ENCODE data around the gene ANAPC5.
"Not testable (repeated sequence)": the region's sequence is repeated elsewhere in the genome, so short reads cannot be mapped to it uniquely, and the experiment has no call there.

ANAPC5 gene

GRCh38 chr12:121330692-121331091 is 21.5 kb downstream of the ANAPC5 start:
- no peak for DNase-seq (ENCODE audit: low read depth, low spot score)
- Histone ChIP-seq H3K36me3 (ENCODE audit: insufficient read depth, low read length) (peaks cover 90% of the 10 kb centered on the region), H3K9me3 (ENCODE audit: low read depth, low read length) (no peaks in the 10 kb centered on the region), H3K27ac (no peak overlapping the region), H3K4me3 (no peak overlapping the region), H3K9ac (ENCODE audit: insufficient read length) (no peak overlapping the region)
- no peak for TF ChIP-seq FOXP2 (optimal IDR thresholded peaks at IDR 0.05; ENCODE audit: control extremely low read depth, extremely low read length, insufficient read depth)
- TF ChIP-seq EZH2 (IDR thresholded peaks at IDR 0.05), result no peak
- no peak for TF ChIP-seq POLR2AphosphoS5 (IDR thresholded peaks at IDR 0.05; ENCODE audit: borderline replicate concordance, low read depth, low read length)

- Histone ChIP-seq H3K9ac (ENCODE audit: insufficient read length) (no peak overlapping the region), H3K9me3 (ENCODE audit: low read depth, low read length) (no peaks in the 10 kb centered on the region), H3K4me3 (no peak overlapping the region), H3K36me3 (ENCODE audit: insufficient read depth, low read length) (peaks cover 87% of the 10 kb centered on the region), H3K27ac (no peak overlapping the region)
- DNase-seq (ENCODE audit: low read depth, low spot score), result no peak
- TF ChIP-seq POLR2AphosphoS5 (IDR thresholded peaks at IDR 0.05; ENCODE audit: borderline replicate concordance, low read depth, low read length), result no peak
- no peak for TF ChIP-seq FOXP2 (optimal IDR thresholded peaks at IDR 0.05; ENCODE audit: control extremely low read depth, extremely low read length, insufficient read depth)
- TF ChIP-seq EZH2 (IDR thresholded peaks at IDR 0.05), result no peak
These were observed 22.0 kb downstream of the ANAPC5 start for GRCh38 chr12:121330195-121330594.

- no peak for TF ChIP-seq FOXP2 (optimal IDR thresholded peaks at IDR 0.05; ENCODE audit: control extremely low read depth, extremely low read length, insufficient read depth)
- TF ChIP-seq EZH2 (IDR thresholded peaks at IDR 0.05), result no peak
- no peak for TF ChIP-seq POLR2AphosphoS5 (IDR thresholded peaks at IDR 0.05; ENCODE audit: borderline replicate concordance, low read depth, low read length)
- H3K9me3 ChIP-seq (ENCODE audit: low read depth, low read length), result no peaks in the 10 kb centered on the region
- H3K27ac ChIP-seq, result no peak overlapping the region
- DNase-seq (ENCODE audit: low read depth, low spot score), result no peak
- no peak overlapping the region for H3K9ac ChIP-seq (ENCODE audit: insufficient read length)
- H3K4me3 ChIP-seq, result no peak overlapping the region
- peaks cover 89% of the 10 kb centered on the region for H3K36me3 ChIP-seq (ENCODE audit: insufficient read depth, low read length)
These were observed 23.6 kb downstream of the ANAPC5 start for GRCh38 chr12:121328620-121329019.

DNA sequence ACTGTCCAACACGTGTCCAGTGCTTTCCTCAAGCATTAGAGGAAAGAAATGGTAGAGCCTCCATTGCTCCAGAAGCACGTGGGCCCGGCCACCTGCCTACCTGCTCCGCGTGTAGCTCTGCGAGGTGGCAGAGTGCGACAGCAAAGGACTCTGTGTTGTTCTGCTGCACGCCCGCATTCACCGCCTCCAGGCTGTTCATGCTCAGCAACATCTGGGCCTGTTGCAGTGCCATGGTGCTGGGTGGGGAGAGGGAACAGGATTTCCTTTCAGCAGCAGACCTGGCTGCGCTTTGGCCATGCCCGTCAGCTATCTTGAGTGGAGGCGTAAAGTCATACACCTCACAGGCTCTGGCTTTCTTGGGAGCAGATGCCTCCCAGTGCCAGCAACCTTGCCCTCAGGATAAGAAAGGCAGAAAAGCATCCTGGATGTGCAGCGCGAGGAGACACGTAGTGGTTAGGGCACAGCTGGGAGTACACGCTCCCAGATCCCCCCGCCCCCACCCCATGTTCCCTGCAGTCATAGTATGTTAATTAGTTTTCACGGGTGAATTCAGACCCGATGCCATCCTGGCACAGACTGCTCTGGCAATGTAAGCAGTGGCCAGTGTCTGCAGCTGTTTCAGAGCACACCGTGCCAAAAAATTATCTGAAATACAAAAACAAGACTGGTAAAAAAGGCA is 25.1 kb downstream of the ANAPC5 start:
- no peak for DNase-seq (ENCODE audit: low read depth, low spot score)
- H3K4me3 ChIP-seq, result no peak overlapping the region
- peaks cover 91% of the 10 kb centered on the region for H3K36me3 ChIP-seq (ENCODE audit: insufficient read depth, low read length)
- H3K9me3 ChIP-seq (ENCODE audit: low read depth, low read length), result no peaks in the 10 kb centered on the region
- TF ChIP-seq FOXP2 (optimal IDR thresholded peaks at IDR 0.05; ENCODE audit: control extremely low read depth, extremely low read length, insufficient read depth) (no peak), EZH2 (IDR thresholded peaks at IDR 0.05) (no peak), POLR2AphosphoS5 (IDR thresholded peaks at IDR 0.05; ENCODE audit: borderline replicate concordance, low read depth, low read length) (no peak)
- peak overlapping the region; percentile 64 for H3K27ac ChIP-seq
- peak overlapping the region; percentile 19 for H3K9ac ChIP-seq (ENCODE audit: insufficient read length)

DNA sequence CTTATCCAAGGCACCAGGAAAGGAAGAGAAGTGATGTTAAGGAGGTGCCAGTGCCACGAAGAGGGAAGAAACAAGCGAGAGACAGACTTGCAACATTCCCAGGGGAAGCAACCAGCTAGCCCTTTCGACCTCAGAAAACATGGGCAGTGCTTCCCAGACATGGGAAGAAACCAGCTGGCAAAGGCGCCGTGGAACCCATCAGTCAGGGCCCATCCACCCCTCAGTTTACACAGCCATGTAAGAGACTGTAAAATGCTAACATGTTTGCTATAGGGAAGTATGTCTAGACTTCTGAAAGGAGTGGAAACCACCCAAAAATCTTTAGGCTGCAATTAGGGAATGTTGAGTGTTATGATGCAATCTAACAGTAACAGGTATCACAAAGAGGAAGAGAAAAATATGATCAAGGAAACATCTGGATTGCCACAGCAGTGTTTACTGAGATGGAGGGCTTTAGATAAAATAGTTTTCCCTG is 26.3 kb downstream of the ANAPC5 start:
- Histone ChIP-seq H3K27ac (peak overlapping the region; percentile 64; the same call in 1 of the 2 replicates), H3K9ac (ENCODE audit: insufficient read length) (no peak overlapping the region), H3K9me3 (ENCODE audit: low read depth, low read length) (no peaks in the 10 kb centered on the region), H3K4me3 (no peak overlapping the region), H3K36me3 (ENCODE audit: insufficient read depth, low read length) (peaks cover 80% of the 10 kb centered on the region)
- no peak for TF ChIP-seq FOXP2 (optimal IDR thresholded peaks at IDR 0.05; ENCODE audit: control extremely low read depth, extremely low read length, insufficient read depth)
- no peak for TF ChIP-seq POLR2AphosphoS5 (IDR thresholded peaks at IDR 0.05; ENCODE audit: borderline replicate concordance, low read depth, low read length)
- no peak for TF ChIP-seq EZH2 (IDR thresholded peaks at IDR 0.05)
- no peak for DNase-seq (ENCODE audit: low read depth, low spot score)

GRCh38 chr12:121323908-121324307 is 28.3 kb downstream of the ANAPC5 start:
- H3K36me3 ChIP-seq (ENCODE audit: insufficient read depth, low read length), result peaks cover 60% of the 10 kb centered on the region
- TF ChIP-seq POLR2AphosphoS5 (IDR thresholded peaks at IDR 0.05; ENCODE audit: borderline replicate concordance, low read depth, low read length), result no peak
- no peak for TF ChIP-seq FOXP2 (optimal IDR thresholded peaks at IDR 0.05; ENCODE audit: control extremely low read depth, extremely low read length, insufficient read depth)
- no peak for TF ChIP-seq EZH2 (IDR thresholded peaks at IDR 0.05)
- H3K9me3 ChIP-seq (ENCODE audit: low read depth, low read length), result no peaks in the 10 kb centered on the region
- H3K4me3 ChIP-seq, result no peak overlapping the region
- H3K9ac ChIP-seq (ENCODE audit: insufficient read length), result no peak overlapping the region
- no peak overlapping the region for H3K27ac ChIP-seq
- DNase-seq (ENCODE audit: low read depth, low spot score), result no peak

GRCh38 chr12:121318121-121318520 is 34.1 kb downstream of the ANAPC5 start:
- Histone ChIP-seq H3K27ac (no peak overlapping the region), H3K9ac (ENCODE audit: insufficient read length) (no peak overlapping the region), H3K9me3 (ENCODE audit: low read depth, low read length) (no peaks in the 10 kb centered on the region), H3K4me3 (no peak overlapping the region), H3K36me3 (ENCODE audit: insufficient read depth, low read length) (peaks cover 34% of the 10 kb centered on the region)
- no peak for DNase-seq (ENCODE audit: low read depth, low spot score)
- TF ChIP-seq POLR2AphosphoS5 (IDR thresholded peaks at IDR 0.05; ENCODE audit: borderline replicate concordance, low read depth, low read length), result no peak
- no peak for TF ChIP-seq EZH2 (IDR thresholded peaks at IDR 0.05)
- no peak for TF ChIP-seq FOXP2 (optimal IDR thresholded peaks at IDR 0.05; ENCODE audit: control extremely low read depth, extremely low read length, insufficient read depth)

DNA sequence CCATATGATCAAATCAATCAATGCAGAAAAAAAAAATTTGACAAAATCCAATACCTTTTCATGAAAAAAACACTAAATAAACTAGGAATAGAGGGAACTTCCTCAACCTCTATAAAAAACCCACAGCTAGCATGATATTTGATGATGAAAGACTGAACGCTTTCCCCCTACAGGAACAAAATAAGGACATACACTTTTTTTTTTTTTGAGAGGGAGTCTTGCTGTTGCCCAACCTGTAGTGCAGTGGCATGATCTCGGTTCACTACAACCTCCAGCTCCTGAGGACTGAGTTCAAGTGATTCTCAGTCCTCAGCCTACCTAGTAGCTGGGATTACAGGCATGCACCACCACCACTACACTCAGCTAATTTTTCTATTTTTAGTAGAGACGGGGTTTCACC is 37.8 kb downstream of the ANAPC5 start:
- H3K36me3 ChIP-seq (ENCODE audit: insufficient read depth, low read length), result peaks cover 43% of the 10 kb centered on the region
- no peaks in the 10 kb centered on the region for H3K9me3 ChIP-seq (ENCODE audit: low read depth, low read length)
- no peak for DNase-seq (ENCODE audit: low read depth, low spot score)
- H3K4me3 ChIP-seq, result no peak overlapping the region
- no peak overlapping the region for H3K9ac ChIP-seq (ENCODE audit: insufficient read length)
- no peak overlapping the region for H3K27ac ChIP-seq
- no peak for TF ChIP-seq FOXP2 (optimal IDR thresholded peaks at IDR 0.05; ENCODE audit: control extremely low read depth, extremely low read length, insufficient read depth)
- TF ChIP-seq POLR2AphosphoS5 (IDR thresholded peaks at IDR 0.05; ENCODE audit: borderline replicate concordance, low read depth, low read length), result no peak
- TF ChIP-seq EZH2 (IDR thresholded peaks at IDR 0.05), result no peak

- H3K4me3 ChIP-seq; H3K9me3 ChIP-seq (ENCODE audit: low read depth, low read length); H3K9ac ChIP-seq (ENCODE audit: insufficient read length); H3K27ac ChIP-seq; DNase-seq (ENCODE audit: low read depth, low spot score): not testable (repeated sequence)
- peaks cover 31% of the 10 kb centered on the region for H3K36me3 ChIP-seq (ENCODE audit: insufficient read depth, low read length)
These were observed 42.0 kb downstream of the ANAPC5 start for GRCh38 chr12:121310231-121310630.

- not testable (repeated sequence) for H3K9me3 ChIP-seq (ENCODE audit: low read depth, low read length); DNase-seq (ENCODE audit: low read depth, low spot score); H3K27ac ChIP-seq; H3K9ac ChIP-seq (ENCODE audit: insufficient read length); H3K4me3 ChIP-seq
- H3K36me3 ChIP-seq (ENCODE audit: insufficient read depth, low read length), result peaks cover 30% of the 10 kb centered on the region
These were observed 44.8 kb downstream of the ANAPC5 start for GRCh38 chr12:121307397-121307796.
